Fibroblast of skin of back (primary cell): ENCODE measurements around the gene CYSLTR2.
A peak's percentile ranks its signal among the peaks of the same experiment; 100 is the strongest.
"Not testable (repeated sequence)": the region's sequence is repeated elsewhere in the genome, so short reads cannot be mapped to it uniquely, and the experiment has no call there.

Experiments used
- DNase-seq: peaks from one replicate; pipeline ENCODE4 v3.0.0-alpha.2; 2013

CYSLTR2 gene

GRCh38 chr13:48695776-48696175 lies 42.0 kb downstream of the CYSLTR2 start:
- DNase-seq = no peak

- DNase-seq = not testable (repeated sequence)
These were observed 42.9 kb downstream of the CYSLTR2 start for GRCh38 chr13:48696676-48697075.

GRCh38 chr13:48707405-48707804 lies 53.7 kb downstream of the CYSLTR2 start:
- DNase-seq = no peak

- no peak for DNase-seq
These were observed 55.0 kb downstream of the CYSLTR2 start for GRCh38 chr13:48708764-48709163.

- DNase-seq = no peak
These were observed 55.5 kb downstream of the CYSLTR2 start for GRCh38 chr13:48709213-48709612.

GRCh38 chr13:48710160-48710559 lies 56.4 kb downstream of the CYSLTR2 start:
- DNase-seq = no peak

GRCh38 chr13:48712141-48712540 lies 58.4 kb downstream of the CYSLTR2 start:
- DNase-seq = no peak

GRCh38 chr13:48715977-48716376 lies 62.2 kb downstream of the CYSLTR2 start:
- DNase-seq = no peak

- peak; percentile 41 for DNase-seq
These were observed 66.9 kb downstream of the CYSLTR2 start for GRCh38 chr13:48720621-48721020.

GRCh38 chr13:48723168-48723567 lies 69.4 kb downstream of the CYSLTR2 start:
- no peak for DNase-seq

GRCh38 chr13:48725271-48725670 lies 71.5 kb downstream of the CYSLTR2 start:
- no peak for DNase-seq

- no peak for DNase-seq
These were observed 73.0 kb downstream of the CYSLTR2 start for GRCh38 chr13:48726711-48727110.

GRCh38 chr13:48727241-48728011 lies 73.7 kb downstream of the CYSLTR2 start:
- peak; percentile 12 for DNase-seq

GRCh38 chr13:48728226-48728625 lies 74.5 kb downstream of the CYSLTR2 start:
- no peak for DNase-seq

GRCh38 chr13:48728876-48729275 lies 75.1 kb downstream of the CYSLTR2 start:
- DNase-seq = no peak

- DNase-seq = no peak
These were observed 76.1 kb downstream of the CYSLTR2 start for GRCh38 chr13:48729856-48730255.

- peak; percentile 43 for DNase-seq
These were observed 77.4 kb downstream of the CYSLTR2 start for GRCh38 chr13:48731001-48731658.

GRCh38 chr13:48731957-48732569 lies 78.3 kb downstream of the CYSLTR2 start:
- DNase-seq = no peak

GRCh38 chr13:48733739-48734335 lies 80.1 kb downstream of the CYSLTR2 start:
- DNase-seq = no peak

GRCh38 chr13:48735571-48735970 lies 81.8 kb downstream of the CYSLTR2 start:
- no peak for DNase-seq

- no peak for DNase-seq
These were observed 84.0 kb downstream of the CYSLTR2 start for GRCh38 chr13:48737689-48738088.

- DNase-seq = no peak
These were observed 84.6 kb downstream of the CYSLTR2 start for GRCh38 chr13:48738311-48738710.

GRCh38 chr13:48739386-48739964 lies 85.7 kb downstream of the CYSLTR2 start:
- DNase-seq = no peak
